GM12872 (cell line): ENCODE results near the gene IFI27L1.

Experiments used
- TF ChIP-seq, protein P1 (sequence below): IDR thresholded peaks from 3 replicates; pipeline ENCODE4 v1.5.1; 2011; ENCODE audit warnings: low read depth, mild to moderate bottlenecking, low read length, moderate library complexity; ENCODE audit not compliant: insufficient read depth

The IFI27L1 gene

DNA sequence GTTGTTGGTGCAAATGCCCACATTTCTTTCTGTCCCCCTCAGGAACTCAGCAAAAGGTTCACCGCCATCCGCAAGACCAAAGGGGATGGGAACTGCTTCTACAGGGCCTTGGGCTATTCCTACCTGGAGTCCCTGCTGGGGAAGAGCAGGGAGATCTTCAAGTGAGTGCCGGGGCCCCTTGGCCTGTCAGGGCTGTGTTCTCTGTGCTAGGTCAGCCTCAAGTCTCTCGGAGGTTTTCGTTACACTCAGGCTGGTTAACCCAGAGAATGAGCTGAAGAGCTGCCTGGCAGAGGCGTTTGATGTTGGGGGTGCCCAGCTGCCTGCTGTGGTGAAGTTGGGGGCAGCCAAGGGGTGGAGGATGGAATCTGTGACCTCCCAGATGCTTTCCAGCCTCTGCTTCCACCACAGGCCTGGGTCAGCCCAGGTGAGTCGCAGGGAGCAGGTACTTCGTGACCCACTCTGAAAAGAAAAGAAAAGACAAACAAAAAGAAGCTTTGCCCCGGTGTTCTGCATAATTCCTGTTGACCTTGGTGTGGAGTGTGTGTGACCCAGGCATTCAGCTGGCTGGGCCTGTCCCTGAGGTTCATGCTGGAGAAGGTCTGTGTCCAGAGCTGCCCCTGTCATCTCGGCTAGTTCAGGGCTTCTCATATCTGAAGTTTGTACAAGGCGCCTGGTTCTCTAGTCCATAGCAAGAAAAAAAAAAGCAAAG is 42.0 kb upstream of the IFI27L1 start:
- TF ChIP-seq, protein P1, sequence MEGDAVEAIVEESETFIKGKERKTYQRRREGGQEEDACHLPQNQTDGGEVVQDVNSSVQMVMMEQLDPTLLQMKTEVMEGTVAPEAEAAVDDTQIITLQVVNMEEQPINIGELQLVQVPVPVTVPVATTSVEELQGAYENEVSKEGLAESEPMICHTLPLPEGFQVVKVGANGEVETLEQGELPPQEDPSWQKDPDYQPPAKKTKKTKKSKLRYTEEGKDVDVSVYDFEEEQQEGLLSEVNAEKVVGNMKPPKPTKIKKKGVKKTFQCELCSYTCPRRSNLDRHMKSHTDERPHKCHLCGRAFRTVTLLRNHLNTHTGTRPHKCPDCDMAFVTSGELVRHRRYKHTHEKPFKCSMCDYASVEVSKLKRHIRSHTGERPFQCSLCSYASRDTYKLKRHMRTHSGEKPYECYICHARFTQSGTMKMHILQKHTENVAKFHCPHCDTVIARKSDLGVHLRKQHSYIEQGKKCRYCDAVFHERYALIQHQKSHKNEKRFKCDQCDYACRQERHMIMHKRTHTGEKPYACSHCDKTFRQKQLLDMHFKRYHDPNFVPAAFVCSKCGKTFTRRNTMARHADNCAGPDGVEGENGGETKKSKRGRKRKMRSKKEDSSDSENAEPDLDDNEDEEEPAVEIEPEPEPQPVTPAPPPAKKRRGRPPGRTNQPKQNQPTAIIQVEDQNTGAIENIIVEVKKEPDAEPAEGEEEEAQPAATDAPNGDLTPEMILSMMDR: no peak

GRCh38 chr14:94040247-94040646 is 40.9 kb upstream of the IFI27L1 start:
- TF ChIP-seq, protein P1: no peak

GRCh38 chr14:94040796-94041195 is 40.3 kb upstream of the IFI27L1 start:
- TF ChIP-seq, protein P1: no peak

GRCh38 chr14:94041551-94042346 is 39.4 kb upstream of the IFI27L1 start:
- TF ChIP-seq, protein P1: no peak

- TF ChIP-seq, protein P1: no peak
Measured at GRCh38 chr14:94042433-94043091, 38.5 kb upstream of the IFI27L1 start.

DNA sequence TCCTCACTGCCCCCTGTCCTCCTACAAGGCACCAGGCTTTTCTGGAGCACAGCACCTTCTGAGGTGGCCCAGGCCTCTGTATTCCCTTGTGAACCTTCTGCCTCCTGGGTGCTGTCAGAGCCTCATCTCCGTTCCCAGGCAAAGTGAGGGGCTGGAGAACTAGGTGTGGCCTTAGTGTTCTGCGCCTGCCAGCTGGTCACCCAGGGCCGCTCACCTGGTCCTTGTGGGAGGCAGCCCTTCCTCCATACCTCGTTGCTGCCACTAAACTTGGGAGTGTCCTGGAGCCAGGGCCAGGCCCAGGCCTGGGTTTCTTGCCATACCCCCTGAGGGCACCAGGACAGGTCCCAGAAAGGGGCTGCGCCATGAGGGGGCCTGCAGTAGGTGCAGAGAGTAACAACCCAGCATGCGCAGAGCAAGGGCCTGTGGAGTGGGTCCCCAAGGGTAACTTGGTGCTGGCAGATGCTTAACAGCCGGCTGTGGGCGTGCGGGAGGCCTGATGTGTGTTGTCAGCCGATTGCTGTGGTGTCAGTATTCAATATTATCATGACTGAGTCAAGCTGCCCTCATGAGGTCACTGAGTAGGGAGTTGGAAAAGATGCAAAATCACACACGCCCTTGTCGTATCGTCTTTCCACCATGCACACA is 37.9 kb upstream of the IFI27L1 start:
- TF ChIP-seq, protein P1: no peak

DNA sequence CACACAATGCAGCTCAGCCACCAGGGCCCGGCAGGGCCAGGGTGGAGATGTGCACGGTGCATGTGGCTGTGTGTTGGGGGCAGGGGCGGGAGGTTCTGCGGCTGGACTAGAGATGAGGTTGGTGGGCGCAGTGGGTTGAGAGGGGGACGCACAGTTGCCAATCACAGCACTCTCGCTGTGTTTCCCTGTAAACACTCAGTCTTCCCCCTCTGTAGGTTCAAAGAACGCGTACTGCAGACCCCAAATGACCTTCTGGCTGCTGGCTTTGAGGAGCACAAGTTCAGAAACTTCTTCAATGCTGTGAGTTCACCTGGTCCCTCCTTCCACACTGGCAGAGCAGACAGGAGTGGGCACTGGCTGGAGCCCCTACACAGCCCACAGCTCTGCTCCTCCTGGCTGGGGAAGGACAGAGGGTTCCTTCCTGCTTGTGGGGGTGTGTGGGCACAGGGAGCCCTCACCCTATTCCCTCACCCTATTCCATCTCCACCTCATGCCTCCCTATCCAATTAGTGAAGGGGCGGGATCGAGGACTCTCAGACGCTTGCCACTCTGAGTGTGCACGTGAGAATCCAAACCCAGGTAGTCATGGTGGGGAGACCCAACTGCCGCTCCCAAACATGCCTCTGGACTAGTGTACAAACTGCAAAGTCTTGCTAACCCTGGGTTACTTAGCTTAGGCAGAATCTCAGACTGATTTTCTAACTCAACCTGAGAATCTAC is 37.2 kb upstream of the IFI27L1 start:
- TF ChIP-seq, protein P1: no peak
